ENCODE measurements around the gene FGGY.

The FGGY gene

GRCh38 chr1:59410457-59410856 is 113.6 kb downstream of the FGGY start:
- DNase-seq (ENCODE audit: low read depth in 2 of 2, low spot score in 1 of 2): no peak

GRCh38 chr1:59411147-59411546 is 114.3 kb downstream of the FGGY start:
- DNase-seq (ENCODE audit: low read depth in 2 of 2, low spot score in 1 of 2): no peak

- no peak for DNase-seq (ENCODE audit: low read depth in 2 of 2, low spot score in 1 of 2)
Observed at GRCh38 chr1:59412718-59413326, 115.9 kb downstream of the FGGY start.

GRCh38 chr1:59413327-59413720 is 116.4 kb downstream of the FGGY start:
- no peak for DNase-seq (ENCODE audit: low read depth in 2 of 2, low spot score in 1 of 2)

GRCh38 chr1:59414406-59415133 is 117.7 kb downstream of the FGGY start:
- no peak for DNase-seq (ENCODE audit: low read depth in 2 of 2, low spot score in 1 of 2)

GRCh38 chr1:59415286-59415850 is 118.5 kb downstream of the FGGY start:
- no peak for DNase-seq (ENCODE audit: low read depth in 2 of 2, low spot score in 1 of 2)

- DNase-seq (ENCODE audit: low read depth in 2 of 2, low spot score in 1 of 2): no peak
Observed at GRCh38 chr1:59415881-59416280, 119.0 kb downstream of the FGGY start.

- no peak for DNase-seq (ENCODE audit: low read depth in 2 of 2, low spot score in 1 of 2)
Observed at GRCh38 chr1:59417406-59417805, 120.5 kb downstream of the FGGY start.

- DNase-seq (ENCODE audit: low read depth in 2 of 2, low spot score in 1 of 2): no peak
Observed at GRCh38 chr1:59418363-59419144, 121.7 kb downstream of the FGGY start.

- DNase-seq (ENCODE audit: low read depth in 2 of 2, low spot score in 1 of 2): no peak
Observed at GRCh38 chr1:59419361-59420140, 122.7 kb downstream of the FGGY start.

- DNase-seq (ENCODE audit: low read depth in 2 of 2, low spot score in 1 of 2): no peak
Observed at GRCh38 chr1:59421232-59421920, 124.5 kb downstream of the FGGY start.

GRCh38 chr1:59422921-59423575 is 126.2 kb downstream of the FGGY start:
- DNase-seq (ENCODE audit: low read depth in 2 of 2, low spot score in 1 of 2): no peak

GRCh38 chr1:59427155-59427554 is 130.3 kb downstream of the FGGY start:
- DNase-seq (ENCODE audit: low read depth in 2 of 2, low spot score in 1 of 2): no peak

- DNase-seq (ENCODE audit: low read depth in 2 of 2, low spot score in 1 of 2): no peak
Observed at GRCh38 chr1:59427784-59428183, 130.9 kb downstream of the FGGY start.

GRCh38 chr1:59428828-59429227 is 131.9 kb downstream of the FGGY start:
- DNase-seq (ENCODE audit: low read depth in 2 of 2, low spot score in 1 of 2): no peak

- no peak for DNase-seq (ENCODE audit: low read depth in 2 of 2, low spot score in 1 of 2)
Observed at GRCh38 chr1:59429656-59430055, 132.8 kb downstream of the FGGY start.

- no peak for DNase-seq (ENCODE audit: low read depth in 2 of 2, low spot score in 1 of 2)
Observed at GRCh38 chr1:59431566-59432294, 134.8 kb downstream of the FGGY start.

- no peak for DNase-seq (ENCODE audit: low read depth in 2 of 2, low spot score in 1 of 2)
Observed at GRCh38 chr1:59432531-59433439, 135.9 kb downstream of the FGGY start.
